ENCODE measurements around the gene VANGL1.

DNA sequence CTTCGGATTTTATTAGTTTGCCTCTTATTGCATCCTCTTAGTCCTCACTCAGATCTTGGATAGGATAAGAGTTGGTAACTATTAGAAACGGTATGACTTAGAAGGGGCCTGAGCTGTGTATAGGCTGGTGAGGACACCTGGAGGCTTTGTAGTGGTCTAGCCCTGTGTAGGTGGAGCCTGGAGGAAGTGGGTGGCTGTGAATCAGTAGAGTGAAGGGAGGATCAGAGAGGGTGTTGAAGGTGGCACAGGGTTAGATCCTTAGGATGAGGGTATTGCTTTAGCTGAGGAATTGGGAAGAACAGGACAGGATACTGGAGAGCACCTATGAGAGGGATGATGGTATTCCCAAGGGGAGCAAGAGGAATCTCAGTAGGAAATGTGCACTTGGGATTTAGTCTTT is 5.7 kb downstream of the VANGL1 start:
- TF ChIP-seq, protein P1, sequence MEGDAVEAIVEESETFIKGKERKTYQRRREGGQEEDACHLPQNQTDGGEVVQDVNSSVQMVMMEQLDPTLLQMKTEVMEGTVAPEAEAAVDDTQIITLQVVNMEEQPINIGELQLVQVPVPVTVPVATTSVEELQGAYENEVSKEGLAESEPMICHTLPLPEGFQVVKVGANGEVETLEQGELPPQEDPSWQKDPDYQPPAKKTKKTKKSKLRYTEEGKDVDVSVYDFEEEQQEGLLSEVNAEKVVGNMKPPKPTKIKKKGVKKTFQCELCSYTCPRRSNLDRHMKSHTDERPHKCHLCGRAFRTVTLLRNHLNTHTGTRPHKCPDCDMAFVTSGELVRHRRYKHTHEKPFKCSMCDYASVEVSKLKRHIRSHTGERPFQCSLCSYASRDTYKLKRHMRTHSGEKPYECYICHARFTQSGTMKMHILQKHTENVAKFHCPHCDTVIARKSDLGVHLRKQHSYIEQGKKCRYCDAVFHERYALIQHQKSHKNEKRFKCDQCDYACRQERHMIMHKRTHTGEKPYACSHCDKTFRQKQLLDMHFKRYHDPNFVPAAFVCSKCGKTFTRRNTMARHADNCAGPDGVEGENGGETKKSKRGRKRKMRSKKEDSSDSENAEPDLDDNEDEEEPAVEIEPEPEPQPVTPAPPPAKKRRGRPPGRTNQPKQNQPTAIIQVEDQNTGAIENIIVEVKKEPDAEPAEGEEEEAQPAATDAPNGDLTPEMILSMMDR (IDR thresholded peaks at IDR 0.05; ENCODE audit: low read depth, low read length, missing input control), result no peak
- TF ChIP-seq, protein P2, sequence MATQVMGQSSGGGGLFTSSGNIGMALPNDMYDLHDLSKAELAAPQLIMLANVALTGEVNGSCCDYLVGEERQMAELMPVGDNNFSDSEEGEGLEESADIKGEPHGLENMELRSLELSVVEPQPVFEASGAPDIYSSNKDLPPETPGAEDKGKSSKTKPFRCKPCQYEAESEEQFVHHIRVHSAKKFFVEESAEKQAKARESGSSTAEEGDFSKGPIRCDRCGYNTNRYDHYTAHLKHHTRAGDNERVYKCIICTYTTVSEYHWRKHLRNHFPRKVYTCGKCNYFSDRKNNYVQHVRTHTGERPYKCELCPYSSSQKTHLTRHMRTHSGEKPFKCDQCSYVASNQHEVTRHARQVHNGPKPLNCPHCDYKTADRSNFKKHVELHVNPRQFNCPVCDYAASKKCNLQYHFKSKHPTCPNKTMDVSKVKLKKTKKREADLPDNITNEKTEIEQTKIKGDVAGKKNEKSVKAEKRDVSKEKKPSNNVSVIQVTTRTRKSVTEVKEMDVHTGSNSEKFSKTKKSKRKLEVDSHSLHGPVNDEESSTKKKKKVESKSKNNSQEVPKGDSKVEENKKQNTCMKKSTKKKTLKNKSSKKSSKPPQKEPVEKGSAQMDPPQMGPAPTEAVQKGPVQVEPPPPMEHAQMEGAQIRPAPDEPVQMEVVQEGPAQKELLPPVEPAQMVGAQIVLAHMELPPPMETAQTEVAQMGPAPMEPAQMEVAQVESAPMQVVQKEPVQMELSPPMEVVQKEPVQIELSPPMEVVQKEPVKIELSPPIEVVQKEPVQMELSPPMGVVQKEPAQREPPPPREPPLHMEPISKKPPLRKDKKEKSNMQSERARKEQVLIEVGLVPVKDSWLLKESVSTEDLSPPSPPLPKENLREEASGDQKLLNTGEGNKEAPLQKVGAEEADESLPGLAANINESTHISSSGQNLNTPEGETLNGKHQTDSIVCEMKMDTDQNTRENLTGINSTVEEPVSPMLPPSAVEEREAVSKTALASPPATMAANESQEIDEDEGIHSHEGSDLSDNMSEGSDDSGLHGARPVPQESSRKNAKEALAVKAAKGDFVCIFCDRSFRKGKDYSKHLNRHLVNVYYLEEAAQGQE (IDR thresholded peaks at IDR 0.05), result no peak
- TF ChIP-seq, protein P3, sequence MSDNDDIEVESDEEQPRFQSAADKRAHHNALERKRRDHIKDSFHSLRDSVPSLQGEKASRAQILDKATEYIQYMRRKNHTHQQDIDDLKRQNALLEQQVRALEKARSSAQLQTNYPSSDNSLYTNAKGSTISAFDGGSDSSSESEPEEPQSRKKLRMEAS (IDR thresholded peaks at IDR 0.05), result no peak
- TF ChIP-seq GABPA (IDR thresholded peaks at IDR 0.05 in 1 of 2, conservative IDR thresholded peaks at IDR 0.05 in 1 of 2) (no peak), YY1 (IDR thresholded peaks at IDR 0.05) (no peak), SP1 (IDR thresholded peaks at IDR 0.05) (no peak), JUND (IDR thresholded peaks at IDR 0.05) (no peak), EGR1 (IDR thresholded peaks at IDR 0.05; ENCODE audit: low read depth in 2 of 2) (no peak)

All from liver (tissue), 3 donors.